GM23338 (cell line): ENCODE measurements around the gene GADD45A. TPM values are rescaled to one million over a fixed set of nuclear protein-coding genes. Genes with fewer than 3 reads are reported as not detected.

Experiments
- ATAC-seq: fragments of 200-7000 bp; cut with Tn5 transposase; 3 replicates; pipeline ENCODE4 v1.9.1; 2020
- DNase-seq: peaks from one replicate; pipeline ENCODE4 v3.0.0-alpha.2; 2015; ENCODE audit warnings: low spot score
- H2AFZ ChIP-seq: fragments of 200-600 bp; sonication (generic); 2 replicates; pipeline ENCODE4 v1.8.0; 2016; ENCODE audit warnings: antibody characterized with exemption, mild to moderate bottlenecking, moderate library complexity
- H3F3A ChIP-seq: fragments of 200-600 bp; sonication (generic); replicated peaks from 2 replicates; pipeline ENCODE4 v1.8.0; 2017; ENCODE audit warnings: antibody characterized with exemption, mixed run types, low read depth
- H3K27ac ChIP-seq: fragments of 200-600 bp; sonication (generic); 2 replicates; pipeline ENCODE4 v1.6.1; 2016; ENCODE audit warnings: low read depth
- H3K27me3 ChIP-seq: fragments of 200-600 bp; sonication (generic); 2 replicates; pipeline ENCODE4 v1.8.0; 2016; ENCODE audit warnings: mild to moderate bottlenecking, mixed run types, moderate library complexity; ENCODE audit not compliant: insufficient read depth
- H3K36me3 ChIP-seq: fragments of 200-600 bp; sonication (generic); 2 replicates; pipeline ENCODE4 v1.8.0; 2016; ENCODE audit warnings: mild to moderate bottlenecking; ENCODE audit not compliant: insufficient read depth
- H3K4me1 ChIP-seq: fragments of 200-600 bp; sonication (generic); 2 replicates; pipeline ENCODE4 v1.8.0; 2016; ENCODE audit warnings: mild to moderate bottlenecking, moderate library complexity; ENCODE audit not compliant: insufficient read depth
- H3K4me2 ChIP-seq: fragments of 200-600 bp; sonication (generic); 2 replicates; pipeline ENCODE4 v1.7.1; 2017; ENCODE audit warnings: mixed run types
- H3K4me3 ChIP-seq: fragments of 200-600 bp; sonication (generic); 2 replicates; pipeline ENCODE4 v1.6.1; 2016; ENCODE audit warnings: mixed run types
- H3K79me2 ChIP-seq: fragments of 200-600 bp; sonication (generic); replicated peaks from 2 replicates; pipeline ENCODE4 v1.8.0; 2017; ENCODE audit warnings: mild to moderate bottlenecking; ENCODE audit not compliant: insufficient read depth
- H3K9me2 ChIP-seq: fragments of 200-600 bp; sonication (generic); 2 replicates; pipeline ENCODE4 v1.8.0; 2017; ENCODE audit not compliant: insufficient read depth
- H4K20me1 ChIP-seq: fragments of 200-600 bp; sonication (generic); replicated peaks from 2 replicates; pipeline ENCODE4 v1.8.0; 2017; ENCODE audit warnings: mild to moderate bottlenecking; ENCODE audit not compliant: insufficient read depth
- H3K27ac Mint-ChIP-seq: 2 replicates; pipeline ENCODE4 v1.8.0; 2020; ENCODE audit warnings: inconsistent platforms, mild to moderate bottlenecking, moderate library complexity, mixed read lengths
- H3K27me3 Mint-ChIP-seq: 3 replicates; pipeline ENCODE4 v1.8.0; 2022; ENCODE audit warnings: low read depth, mild to moderate bottlenecking, moderate library complexity, mixed read lengths, inconsistent platforms; ENCODE audit not compliant: insufficient read depth, poor library complexity
- H3K36me3 Mint-ChIP-seq: 3 replicates; pipeline ENCODE4 v1.8.0; 2021; ENCODE audit warnings: low read depth, mild to moderate bottlenecking, inconsistent platforms, moderate library complexity, mixed read lengths
- H3K4me1 Mint-ChIP-seq: 3 replicates; pipeline ENCODE4 v1.8.0; 2020; ENCODE audit warnings: mild to moderate bottlenecking, inconsistent platforms, mixed read lengths
- H3K4me3 Mint-ChIP-seq: 3 replicates; pipeline ENCODE4 v1.8.0; 2021; ENCODE audit warnings: moderate library complexity, mild to moderate bottlenecking, inconsistent platforms, mixed read lengths
- H3K9me3 Mint-ChIP-seq: 3 replicates; pipeline ENCODE4 v1.8.0; 2020; ENCODE audit warnings: moderate library complexity, mild to moderate bottlenecking, inconsistent platforms, mixed read lengths
- CREB1 ChIP-seq: fragments of 250-450 bp; sonication (Bioruptor Pico); IDR thresholded peaks from 2 replicates; pipeline ENCODE4 v1.5.0; 2020; ENCODE audit warnings: low read depth, mild to moderate bottlenecking, moderate library complexity
- EZH2 ChIP-seq: fragments of 200-600 bp; sonication (generic); IDR thresholded peaks from one replicate; pipeline ENCODE4 v1.8.0; 2017; ENCODE audit warnings: antibody characterized with exemption, mild to moderate bottlenecking, low read depth; ENCODE audit not compliant: unreplicated experiment
- POLR2AphosphoS5 ChIP-seq: IDR thresholded peaks from 2 replicates; pipeline ENCODE4 v1.6.1; 2016; ENCODE audit warnings: antibody characterized with exemption, low read depth
- ZNF114 ChIP-seq: fragments of 250-450 bp; sonication (Bioruptor Pico); IDR thresholded peaks from 2 replicates; pipeline ENCODE4 v1.5.0; 2020; ENCODE audit warnings: mild to moderate bottlenecking, moderate library complexity
- ZNF462 ChIP-seq: fragments of 250-450 bp; sonication (Bioruptor Pico); IDR thresholded peaks from 2 replicates; pipeline ENCODE4 v1.5.0; 2020; ENCODE audit warnings: mild to moderate bottlenecking, moderate library complexity
- polyA plus RNA-seq: library from polyadenylated mRNA; unstranded; fragments of >200 nt; fragmentation: Nextera tagmentation; extraction: Ambion mirVana; gene quantifications from 2 replicates; pipeline ENCODE4 v1.2.1, GENCODE V29; 2016
- total RNA-seq: library from RNA; depleted of rRNA; stranded (reverse); fragments of >200 nt; shearing (Covaris generic); gene quantifications from 2 replicates; pipeline ENCODE4 v1.2.3, GENCODE V29; 2014
- TF ChIP-seq, protein P1 (sequence below): IDR thresholded peaks from one replicate; pipeline ENCODE4 v1.6.1; 2018; ENCODE audit warnings: antibody characterized with exemption; ENCODE audit not compliant: unreplicated experiment

The GADD45A gene
- total and polyA plus RNA-seq, 2 experiments from 2014 or later, result 25.9 to 39.5 TPM

DNA sequence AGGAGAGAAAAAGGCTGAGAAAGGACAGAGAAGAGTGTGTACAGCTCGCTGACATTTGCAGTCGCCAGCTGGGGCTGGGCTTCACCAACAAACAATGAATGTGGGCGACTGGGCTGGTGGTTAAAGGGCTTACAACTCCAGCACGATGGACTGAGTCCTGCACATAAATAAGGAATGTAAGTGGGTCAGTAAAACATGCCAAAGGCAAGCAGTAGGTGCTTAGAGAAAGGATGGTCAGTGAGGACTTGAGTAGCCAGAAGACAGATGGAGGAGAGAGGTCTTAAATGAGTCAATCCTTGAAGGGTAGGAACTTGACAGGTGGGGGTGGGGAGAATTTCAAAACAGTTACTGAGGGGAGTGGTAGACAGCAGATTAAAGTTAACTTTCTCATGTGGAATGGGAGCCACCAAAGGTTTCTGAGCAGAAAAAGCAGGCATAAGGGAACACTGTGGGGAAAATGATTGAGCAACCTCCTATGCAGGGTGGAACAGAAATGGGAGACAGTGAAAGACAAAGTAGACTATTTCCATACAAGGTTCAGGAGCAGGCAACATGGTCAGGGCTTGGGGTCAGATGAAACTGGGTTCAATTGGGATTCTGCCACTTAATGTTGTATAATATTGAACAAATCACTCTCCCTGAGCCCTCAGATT, 37.4 kb downstream of the GADD45A start:
- TF ChIP-seq ZNF462 (CRISPR knock-in tag), result no peak
- no peak for TF ChIP-seq POLR2AphosphoS5
- no peak for TF ChIP-seq EZH2
- TF ChIP-seq ZNF114 (CRISPR knock-in tag), result no peak
- no peak for TF ChIP-seq CREB1 (CRISPR knock-in tag)
- TF ChIP-seq, protein P1, sequence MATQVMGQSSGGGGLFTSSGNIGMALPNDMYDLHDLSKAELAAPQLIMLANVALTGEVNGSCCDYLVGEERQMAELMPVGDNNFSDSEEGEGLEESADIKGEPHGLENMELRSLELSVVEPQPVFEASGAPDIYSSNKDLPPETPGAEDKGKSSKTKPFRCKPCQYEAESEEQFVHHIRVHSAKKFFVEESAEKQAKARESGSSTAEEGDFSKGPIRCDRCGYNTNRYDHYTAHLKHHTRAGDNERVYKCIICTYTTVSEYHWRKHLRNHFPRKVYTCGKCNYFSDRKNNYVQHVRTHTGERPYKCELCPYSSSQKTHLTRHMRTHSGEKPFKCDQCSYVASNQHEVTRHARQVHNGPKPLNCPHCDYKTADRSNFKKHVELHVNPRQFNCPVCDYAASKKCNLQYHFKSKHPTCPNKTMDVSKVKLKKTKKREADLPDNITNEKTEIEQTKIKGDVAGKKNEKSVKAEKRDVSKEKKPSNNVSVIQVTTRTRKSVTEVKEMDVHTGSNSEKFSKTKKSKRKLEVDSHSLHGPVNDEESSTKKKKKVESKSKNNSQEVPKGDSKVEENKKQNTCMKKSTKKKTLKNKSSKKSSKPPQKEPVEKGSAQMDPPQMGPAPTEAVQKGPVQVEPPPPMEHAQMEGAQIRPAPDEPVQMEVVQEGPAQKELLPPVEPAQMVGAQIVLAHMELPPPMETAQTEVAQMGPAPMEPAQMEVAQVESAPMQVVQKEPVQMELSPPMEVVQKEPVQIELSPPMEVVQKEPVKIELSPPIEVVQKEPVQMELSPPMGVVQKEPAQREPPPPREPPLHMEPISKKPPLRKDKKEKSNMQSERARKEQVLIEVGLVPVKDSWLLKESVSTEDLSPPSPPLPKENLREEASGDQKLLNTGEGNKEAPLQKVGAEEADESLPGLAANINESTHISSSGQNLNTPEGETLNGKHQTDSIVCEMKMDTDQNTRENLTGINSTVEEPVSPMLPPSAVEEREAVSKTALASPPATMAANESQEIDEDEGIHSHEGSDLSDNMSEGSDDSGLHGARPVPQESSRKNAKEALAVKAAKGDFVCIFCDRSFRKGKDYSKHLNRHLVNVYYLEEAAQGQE, result no peak

More for the DNA sequence above, 37.4 kb downstream of the GADD45A start:
- Mint-ChIP-seq H3K4me3 (no peak overlapping the region), H3K27ac (no peak overlapping the region), H3K27me3 (no peaks in the 10 kb centered on the region), H3K36me3 (no peaks in the 10 kb centered on the region), H3K9me3 (no peaks in the 10 kb centered on the region), H3K4me1 (peaks cover 13% of the 10 kb centered on the region; the same call in 2 of the 3 replicates)
- no peak overlapping the region for H2AFZ ChIP-seq
- no peak overlapping the region for H3K4me2 ChIP-seq
- H3K27ac ChIP-seq, result no peak overlapping the region
- H3K79me2 ChIP-seq, result no peaks in the 10 kb centered on the region
- no peaks in the 10 kb centered on the region for H3F3A ChIP-seq
- no peak overlapping the region for H3K4me3 ChIP-seq
- H4K20me1 ChIP-seq, result no peaks in the 10 kb centered on the region; the same call in none of the 2 replicates
- H3K4me1 ChIP-seq, result peaks cover 19% of the 10 kb centered on the region
- H3K36me3 ChIP-seq, result no peaks in the 10 kb centered on the region
- H3K27me3 ChIP-seq, result no peaks in the 10 kb centered on the region
- DNase-seq (no peak), ATAC-seq (no peak)
- H3K9me2 ChIP-seq, result no peaks in the 10 kb centered on the region
